SK-N-MC (cell line): ENCODE results near the gene ITGB1BP2.

Source experiments
- EZH2 ChIP-seq: fragments of 200-600 bp; sonication (generic); IDR thresholded peaks from one replicate; pipeline ENCODE4 v1.6.1; 2017; ENCODE audit warnings: antibody characterized with exemption
- FOXP2 ChIP-seq: optimal IDR thresholded peaks from 2 replicates; pipeline ENCODE3; 2011; ENCODE audit warnings: mild to moderate bottlenecking, moderate library complexity; ENCODE audit not compliant: insufficient read depth; ENCODE audit errors: extremely low read length, control extremely low read depth

- no peak for TF ChIP-seq EZH2
- TF ChIP-seq FOXP2 = no peak
These were observed 48.1 kb upstream of the ITGB1BP2 start for GRCh38 chrX:71253253-71254091.
